HUDEP-2 (cell line): ENCODE measurements around the gene GSC2.
"Not testable (repeated sequence)": the region's sequence is repeated elsewhere in the genome, so short reads cannot be mapped to it uniquely, and the experiment has no call there.

Experiments
- DNase-seq, 76 experiments: peaks; one replicate each; lab custom pipeline; 2025; ENCODE audit not compliant: unreplicated experiment in 76 of 76; lab: John Stamatoyannopoulos, UW

The GSC2 gene

GRCh38 chr22:19166421-19166820 is 16.3 kb upstream of the GSC2 start:
- DNase-seq, result no peak

GRCh38 chr22:19164425-19164824 is 14.3 kb upstream of the GSC2 start:
- no peak for DNase-seq

GRCh38 chr22:19158649-19159048 is 8.6 kb upstream of the GSC2 start:
- DNase-seq, result not testable (repeated sequence)

- not testable (repeated sequence) for DNase-seq
Observed at GRCh38 chr22:19156109-19156508, 6.0 kb upstream of the GSC2 start.

DNA sequence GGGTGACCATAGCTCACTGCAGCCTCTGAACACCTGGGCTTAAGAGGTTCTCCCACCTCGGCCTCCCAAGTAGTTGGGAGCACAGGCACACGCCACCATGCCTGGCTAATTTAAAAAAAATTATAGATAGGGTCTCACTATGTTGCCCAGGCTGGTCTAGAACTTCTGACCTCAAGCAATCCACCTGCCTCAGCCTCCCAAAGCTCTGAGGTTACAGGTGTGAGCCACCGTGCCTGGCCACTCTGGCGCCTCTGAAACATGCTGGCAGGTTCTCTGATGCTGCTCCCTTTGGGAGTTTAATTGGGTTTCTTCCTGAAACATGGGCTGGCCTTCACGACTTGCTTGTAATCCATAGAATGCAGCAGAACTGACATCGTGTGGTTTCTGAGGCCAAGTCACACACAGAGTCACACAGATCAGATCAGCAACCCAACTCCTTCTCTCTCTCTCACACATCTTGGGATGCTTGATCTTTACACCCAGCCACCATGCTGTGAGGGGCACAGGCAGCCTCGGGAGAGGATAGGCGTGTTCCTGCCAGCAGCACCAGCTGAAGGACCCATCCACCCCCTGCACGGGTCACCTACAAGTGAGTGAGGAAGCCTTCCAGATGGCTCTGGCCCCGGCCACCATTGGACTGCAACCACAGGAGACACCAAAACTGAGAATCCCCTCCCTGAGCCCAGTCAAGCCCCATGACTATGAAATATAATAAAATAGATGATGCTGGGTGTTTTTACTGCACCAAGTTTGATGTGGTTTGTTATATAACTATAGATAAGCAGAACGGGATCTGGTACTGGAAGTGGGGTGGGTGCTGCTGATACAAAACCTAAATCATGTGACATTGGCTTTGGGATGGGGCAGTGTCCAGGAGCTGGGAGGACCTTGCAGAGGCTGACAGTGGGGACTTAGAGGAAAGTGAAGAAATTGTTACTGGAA is 3.1 kb upstream of the GSC2 start:
- DNase-seq, result no peak

DNA sequence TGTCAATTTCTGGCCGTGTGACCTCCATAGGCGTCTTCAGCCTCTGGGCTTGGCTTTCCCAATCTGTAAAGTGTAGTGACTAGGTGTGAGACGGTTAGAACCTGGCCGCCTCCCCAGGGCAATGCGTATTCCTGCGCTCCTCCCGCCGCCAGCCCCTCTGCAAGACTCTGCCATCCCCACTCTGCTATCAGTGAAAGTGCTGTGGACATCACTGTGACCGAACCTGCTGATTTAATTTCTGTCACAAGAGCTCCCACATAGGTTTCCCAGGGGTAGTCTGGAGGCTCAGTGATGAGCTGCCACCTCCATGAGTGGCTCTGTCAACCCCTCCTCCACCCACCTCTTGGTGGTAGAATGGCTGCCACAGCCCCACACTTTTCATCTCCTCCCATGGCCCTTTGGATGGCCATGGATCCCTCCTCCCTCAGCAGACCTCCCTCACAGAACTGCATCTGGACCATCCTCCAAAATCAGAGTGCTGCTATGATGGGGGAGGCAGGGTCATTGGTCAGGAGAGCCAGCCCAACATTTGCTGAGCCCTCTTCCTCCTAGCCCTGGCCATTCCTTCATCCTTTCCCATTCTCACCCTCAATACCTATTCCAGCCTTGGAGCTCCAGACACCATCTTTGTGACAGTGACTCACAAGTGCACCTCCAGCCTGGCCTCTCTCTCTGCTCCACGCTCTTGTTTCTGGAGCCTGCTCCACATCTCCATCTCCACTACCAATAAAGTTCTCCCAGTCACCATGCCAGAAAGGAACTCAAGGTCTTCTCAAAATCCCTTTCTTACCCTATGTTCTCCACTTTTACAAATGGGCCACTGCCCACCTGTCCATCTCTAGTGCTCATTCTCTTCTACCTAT is 1.5 kb upstream of the GSC2 start:
- DNase-seq, result no peak

DNA sequence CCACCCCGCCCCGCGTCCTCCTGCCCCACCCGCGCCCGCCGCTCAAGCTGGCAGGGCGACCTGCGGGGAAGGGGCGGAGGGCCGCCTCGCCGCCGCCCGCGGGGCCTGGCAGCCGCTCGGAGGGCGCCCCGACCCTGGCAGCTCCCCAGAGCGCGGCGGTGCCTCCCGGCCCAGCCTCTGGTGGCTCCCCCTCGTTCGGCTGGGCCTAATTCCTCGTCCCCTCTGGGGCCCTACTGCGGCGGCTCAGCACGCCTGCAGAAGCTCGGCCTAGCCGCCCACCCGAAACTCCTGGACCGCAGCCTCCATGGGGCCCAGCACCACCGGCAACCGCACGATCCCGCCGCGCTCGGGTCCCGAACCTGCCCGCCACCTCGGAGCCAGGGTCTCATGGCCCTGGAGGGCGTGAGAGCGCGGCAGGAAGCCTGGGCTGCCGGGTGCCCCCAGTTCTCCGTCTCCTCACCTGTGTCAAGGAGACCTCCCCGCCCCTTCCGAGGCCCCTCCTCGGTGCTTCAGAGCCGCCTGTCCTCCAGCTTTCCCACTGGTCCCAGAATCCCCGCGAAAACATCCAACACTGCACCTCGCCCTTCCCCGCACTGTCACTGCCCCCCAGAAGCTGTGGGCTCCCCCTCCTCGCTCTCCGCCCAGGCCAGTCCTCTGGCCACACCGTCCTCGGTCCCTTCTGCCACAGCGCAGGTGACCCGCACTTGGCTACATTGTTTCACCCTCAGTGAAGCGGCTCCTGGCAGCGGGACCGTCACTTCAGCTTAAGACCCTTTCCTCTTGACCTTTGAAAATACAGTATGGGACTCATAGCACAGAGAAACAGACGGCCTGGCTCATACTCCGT is 613 bp upstream of the GSC2 start:
- no peak for DNase-seq

GRCh38 chr22:19149047-19149883 is 827 bp downstream of the GSC2 start:
- no peak for DNase-seq

- no peak for DNase-seq
Observed at GRCh38 chr22:19148417-19149046, 1.6 kb downstream of the GSC2 start.

DNA sequence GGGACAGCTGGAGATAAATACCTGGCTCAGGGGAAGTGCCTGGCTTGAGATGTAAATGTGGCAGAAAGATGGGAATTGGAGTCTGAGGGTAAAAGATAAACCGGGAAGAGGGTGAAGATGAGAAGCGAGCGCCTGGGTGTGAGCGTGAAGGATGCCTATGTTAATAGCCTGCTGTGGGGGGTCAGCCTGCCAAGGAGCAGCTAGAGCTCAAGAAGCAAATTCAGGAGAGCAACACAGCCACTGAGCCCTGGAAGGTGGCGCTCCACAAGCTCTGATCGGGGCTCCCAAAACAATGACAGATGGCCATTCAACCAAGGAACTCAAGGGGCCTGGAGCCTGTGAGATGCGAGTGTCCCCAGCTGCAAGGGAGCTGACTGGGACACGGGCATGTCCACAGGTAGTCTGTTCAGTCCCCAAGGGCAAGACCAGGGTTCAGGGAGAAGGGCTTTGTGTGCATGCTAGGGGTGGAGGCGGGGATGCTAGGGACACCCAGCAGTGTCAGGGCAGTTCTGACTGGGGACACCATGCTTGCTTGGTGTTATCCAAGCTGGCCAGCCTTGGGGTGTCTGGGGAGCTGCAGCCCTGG is 2.8 kb downstream of the GSC2 start:
- DNase-seq, result no peak

GRCh38 chr22:19146215-19146968 is 3.7 kb downstream of the GSC2 start:
- no peak for DNase-seq

GRCh38 chr22:19143967-19144400 is 6.1 kb downstream of the GSC2 start:
- DNase-seq, result peak in 7 of 76 experiments; percentile 2 to 25 (median 6)

GRCh38 chr22:19143212-19143611 is 6.9 kb downstream of the GSC2 start:
- DNase-seq, result no peak

DNA sequence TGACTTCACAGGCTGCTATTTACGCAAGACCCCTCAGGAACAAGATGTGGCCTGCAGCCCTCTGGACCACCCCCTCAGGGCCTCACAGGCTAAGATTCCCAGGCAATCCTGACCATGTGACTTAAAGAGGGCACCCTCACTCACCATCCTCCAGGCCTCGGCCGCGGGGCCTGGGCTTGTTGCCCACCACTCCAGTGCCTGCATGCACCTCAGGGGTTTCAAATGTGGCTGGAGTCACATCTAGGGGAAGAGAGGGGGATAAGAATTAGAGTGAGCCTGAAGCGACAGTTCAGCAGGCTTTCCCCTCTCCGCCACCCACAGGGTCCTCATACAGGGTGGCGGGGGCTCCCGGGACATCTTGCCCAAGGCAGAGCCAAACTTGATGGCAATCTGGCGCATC is 7.7 kb downstream of the GSC2 start:
- no peak for DNase-seq

GRCh38 chr22:19139974-19140373 is 10.1 kb downstream of the GSC2 start:
- no peak for DNase-seq

- DNase-seq, result no peak
Observed at GRCh38 chr22:19139001-19139356, 11.1 kb downstream of the GSC2 start.

DNA sequence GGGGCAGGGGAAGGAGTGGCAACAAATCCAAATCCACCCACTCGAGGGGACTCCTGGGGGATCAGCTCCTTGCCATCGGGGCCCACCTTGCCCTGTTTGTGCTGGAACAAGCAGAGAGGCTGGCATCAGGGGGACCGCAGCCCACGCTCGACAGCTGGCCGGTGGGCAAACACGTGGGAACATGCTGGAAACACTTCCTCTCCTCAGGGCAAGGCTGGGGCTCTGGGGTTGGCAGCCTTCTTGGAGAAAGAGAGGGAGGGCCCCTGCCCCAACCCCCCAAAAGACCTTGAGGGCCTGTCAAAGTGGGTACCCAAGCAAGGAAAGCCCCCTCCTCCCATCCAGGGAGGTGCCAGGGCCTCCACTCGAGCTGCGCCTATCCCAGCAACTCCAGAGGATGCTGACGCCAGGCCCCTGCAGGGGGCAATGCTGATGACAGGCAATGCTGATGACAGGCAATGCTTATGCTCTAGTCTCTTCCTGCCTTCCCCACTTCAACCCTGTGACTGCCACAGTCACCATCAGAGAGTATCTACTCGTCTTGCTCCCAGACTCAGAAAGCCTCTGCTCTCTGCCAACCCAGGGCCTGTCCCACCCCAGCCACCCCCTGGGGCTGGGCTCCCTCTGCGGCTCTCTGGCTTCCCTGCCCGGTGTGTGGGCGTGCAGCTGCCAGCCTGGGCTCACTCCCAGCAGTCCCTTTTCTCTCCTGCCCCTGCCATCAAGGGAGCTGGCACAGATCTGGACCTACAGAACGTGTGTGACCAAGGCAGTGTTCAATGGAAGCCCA is 11.7 kb downstream of the GSC2 start:
- DNase-seq, result no peak
